HL-60 (cell line): ENCODE measurements around the gene SERPINI1.

ENCODE experiments used
- DNase-seq, 2 experiments: peaks; one replicate each; pipeline ENCODE4 v3.0.0-alpha.2; 2010 to 2020; ENCODE audit warnings: low read depth in 1 of 2, low spot score in 1 of 2
- H3K27ac ChIP-seq: fragments of 250-450 bp; sonication (Bioruptor Pico); replicated peaks from 2 replicates; pipeline ENCODE4 v1.5.1; 2020; ENCODE audit warnings: mild to moderate bottlenecking, moderate library complexity
- H3K27me3 ChIP-seq: fragments of 250-450 bp; sonication (Bioruptor Pico); 2 replicates; pipeline ENCODE4 v1.5.1; 2021; ENCODE audit warnings: mild to moderate bottlenecking, moderate library complexity; ENCODE audit not compliant: insufficient read depth, poor library complexity, severe bottlenecking
- H3K4me3 ChIP-seq: replicated peaks from 2 replicates; pipeline ENCODE4 v1.5.1; 2011; ENCODE audit warnings: mild to moderate bottlenecking, control low read depth, low read length; ENCODE audit not compliant: insufficient read depth
- CTCF ChIP-seq: IDR thresholded peaks from one replicate; pipeline ENCODE4 v1.5.1; 2011; ENCODE audit warnings: low read length, control low read depth, inconsistent platforms; ENCODE audit not compliant: insufficient read depth
- GABPA ChIP-seq: IDR thresholded peaks from 2 replicates; pipeline ENCODE4 v1.6.1; 2012; ENCODE audit warnings: low read depth
- POLR2AphosphoS5 ChIP-seq: IDR thresholded peaks from 2 replicates; pipeline ENCODE4 v1.6.1; 2012; ENCODE audit warnings: low read depth
- REST ChIP-seq: IDR thresholded peaks from 2 replicates; pipeline ENCODE4 v1.6.1; 2012; ENCODE audit warnings: low read depth; ENCODE audit not compliant: insufficient replicate concordance
- SPI1 ChIP-seq: IDR thresholded peaks from 2 replicates; pipeline ENCODE4 v1.6.1; 2012; ENCODE audit warnings: low read depth, mild to moderate bottlenecking, borderline replicate concordance

Gene SERPINI1

GRCh38 chr3:167728632-167729323 lies 6.7 kb upstream of the SERPINI1 start:
- no peak for DNase-seq
- Histone ChIP-seq H3K4me3 (no peak overlapping the region), H3K27ac (no peak overlapping the region), H3K27me3 (no peaks in the 10 kb centered on the region)
- TF ChIP-seq SPI1 (no peak), POLR2AphosphoS5 (no peak), CTCF (no peak), REST (no peak), GABPA (no peak)

GRCh38 chr3:167729591-167729990 lies 5.9 kb upstream of the SERPINI1 start:
- no peak overlapping the region for H3K4me3 ChIP-seq
- H3K27ac ChIP-seq: no peak overlapping the region
- no peaks in the 10 kb centered on the region for H3K27me3 ChIP-seq
- DNase-seq: no peak
- TF ChIP-seq POLR2AphosphoS5 (no peak), CTCF (no peak), SPI1 (no peak), GABPA (no peak), REST (no peak)

- no peak for TF ChIP-seq REST
- no peak for TF ChIP-seq CTCF
- TF ChIP-seq GABPA: no peak
- no peak for TF ChIP-seq POLR2AphosphoS5
- no peak for TF ChIP-seq SPI1
- no peaks in the 10 kb centered on the region for H3K27me3 ChIP-seq
- no peak for DNase-seq
- H3K27ac ChIP-seq: no peak overlapping the region
- no peak overlapping the region for H3K4me3 ChIP-seq
Observed at GRCh38 chr3:167731393-167731792, 4.1 kb upstream of the SERPINI1 start.
